Measurements from ENCODE around the gene CAPN12. TPM values are rescaled to one million over a fixed set of nuclear protein-coding genes. Genes with fewer than 3 reads are reported as not detected.

CAPN12 gene
- total and polyA plus RNA-seq, 2 experiments from 2014 or later = 0.11 to 0.21 TPM

DNA sequence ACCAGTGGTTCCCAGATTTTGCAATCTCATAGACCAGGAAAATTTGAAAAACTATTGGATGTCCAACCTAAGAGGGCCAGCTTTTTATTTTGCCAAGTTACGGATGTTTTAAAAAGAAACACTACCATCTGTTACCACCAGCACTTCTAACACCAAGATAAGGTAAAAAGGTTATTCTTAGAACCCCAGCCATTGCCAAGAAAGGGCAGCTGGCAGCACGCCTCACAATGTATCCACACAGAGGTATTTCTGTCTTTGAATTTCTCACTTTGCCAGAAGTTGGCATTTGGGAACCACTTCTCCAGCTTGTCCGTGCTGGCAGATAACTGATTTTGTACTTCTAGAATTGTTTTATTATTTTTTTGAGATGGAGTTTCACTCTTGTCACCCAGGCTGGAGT, 28.7 kb downstream of the CAPN12 start:
- H2AFZ ChIP-seq = no peak overlapping the region
- no peaks in the 10 kb centered on the region for H3K9me3 ChIP-seq (ENCODE audit: low read depth)
- H3K36me3 ChIP-seq (ENCODE audit: low read depth) = peaks cover 47% of the 10 kb centered on the region

GRCh38 chr19:38714354-38714778, 29.9 kb downstream of the CAPN12 start:
- Histone ChIP-seq H3K4me2 (ENCODE audit: unreplicated experiment) (no peak overlapping the region), H3F3A (ENCODE audit: insufficient read depth) (peaks cover 31% of the 10 kb centered on the region), H3K9ac (no peak overlapping the region), H4K20me1 (ENCODE audit: insufficient read depth) (no peaks in the 10 kb centered on the region), H3K79me2 (ENCODE audit: insufficient read depth) (peaks cover 91% of the 10 kb centered on the region), H3K36me3 (ENCODE audit: low read depth) (peaks cover 47% of the 10 kb centered on the region), H3K4me3 (no peak overlapping the region), H3K27me3 (replicated peaks; ENCODE audit: insufficient read depth) (no peaks in the 10 kb centered on the region), H2AFZ (no peak overlapping the region), H3K4me1 (ENCODE audit: insufficient read depth) (peaks cover 7% of the 10 kb centered on the region; the same call in 1 of the 2 replicates), H3K9me3 (ENCODE audit: low read depth) (no peaks in the 10 kb centered on the region), H3K27ac (no peak overlapping the region), H3K9me2 (ENCODE audit: insufficient read depth) (no peaks in the 10 kb centered on the region)
- no peak for DNase-seq
- WGBS, 2 experiments (ENCODE audit: low coverage in 1 of 2, low lambda C conversion rate in 2 of 2, missing lambda C conversion rate in 2 of 2) = 86% methylated on average over 14 of the region's 14 CpGs
- in situ Hi-C loops (cut with MboI) = no loop called here
- no peak for TF ChIP-seq EZH2 (IDR thresholded peaks at IDR 0.05; ENCODE audit: insufficient read depth, poor library complexity, severe bottlenecking)
- no peak for TF ChIP-seq EZH2phosphoT487 (IDR thresholded peaks at IDR 0.05; ENCODE audit: insufficient read depth, low read depth)

More for the DNA sequence above, 28.7 kb downstream of the CAPN12 start:
- in situ Hi-C loops (cut with MboI) = no loop called here
- 96 to 100% methylated on average over 3 of the region's 3 CpGs for WGBS, 2 experiments (ENCODE audit: low coverage in 1 of 2, low lambda C conversion rate in 2 of 2, missing lambda C conversion rate in 2 of 2)
- H3K27ac ChIP-seq = no peak overlapping the region
- no peak for DNase-seq
- no peaks in the 10 kb centered on the region for H3K27me3 ChIP-seq (replicated peaks; ENCODE audit: insufficient read depth)
- H3K4me3 ChIP-seq = no peak overlapping the region
- peaks cover 27% of the 10 kb centered on the region for H3F3A ChIP-seq (ENCODE audit: insufficient read depth)
- H3K4me1 ChIP-seq (ENCODE audit: insufficient read depth) = peaks cover 7% of the 10 kb centered on the region; the same call in 1 of the 2 replicates
- no peaks in the 10 kb centered on the region for H3K9me2 ChIP-seq (ENCODE audit: insufficient read depth)
- H3K4me2 ChIP-seq (ENCODE audit: unreplicated experiment) = no peak overlapping the region
- TF ChIP-seq EZH2 (IDR thresholded peaks at IDR 0.05; ENCODE audit: insufficient read depth, poor library complexity, severe bottlenecking) (no peak), EZH2phosphoT487 (IDR thresholded peaks at IDR 0.05; ENCODE audit: insufficient read depth, low read depth) (no peak)
- H3K79me2 ChIP-seq (ENCODE audit: insufficient read depth) = peaks cover 89% of the 10 kb centered on the region
- no peaks in the 10 kb centered on the region for H4K20me1 ChIP-seq (ENCODE audit: insufficient read depth)
- H3K9ac ChIP-seq = no peak overlapping the region

GRCh38 chr19:38713865-38714264, 30.4 kb downstream of the CAPN12 start:
- Histone ChIP-seq H3K79me2 (ENCODE audit: insufficient read depth) (peaks cover 92% of the 10 kb centered on the region), H3K9me2 (ENCODE audit: insufficient read depth) (no peaks in the 10 kb centered on the region), H3F3A (ENCODE audit: insufficient read depth) (peaks cover 31% of the 10 kb centered on the region), H3K27ac (no peak overlapping the region), H3K4me2 (ENCODE audit: unreplicated experiment) (no peak overlapping the region), H3K4me1 (ENCODE audit: insufficient read depth) (peaks cover 7% of the 10 kb centered on the region; the same call in 1 of the 2 replicates), H3K27me3 (replicated peaks; ENCODE audit: insufficient read depth) (no peaks in the 10 kb centered on the region), H2AFZ (no peak overlapping the region), H3K9ac (no peak overlapping the region), H3K36me3 (ENCODE audit: low read depth) (peaks cover 48% of the 10 kb centered on the region), H3K9me3 (ENCODE audit: low read depth) (no peaks in the 10 kb centered on the region), H4K20me1 (ENCODE audit: insufficient read depth) (no peaks in the 10 kb centered on the region), H3K4me3 (no peak overlapping the region)
- TF ChIP-seq EZH2 (IDR thresholded peaks at IDR 0.05; ENCODE audit: insufficient read depth, poor library complexity, severe bottlenecking) (no peak), EZH2phosphoT487 (IDR thresholded peaks at IDR 0.05; ENCODE audit: insufficient read depth, low read depth) (no peak)
- no peak for DNase-seq
- in situ Hi-C loops (cut with MboI) = no loop called here
- 88% methylated on average over 13 to 14 of the region's 14 CpGs for WGBS, 2 experiments (ENCODE audit: low coverage in 1 of 2, low lambda C conversion rate in 2 of 2, missing lambda C conversion rate in 2 of 2)

DNA sequence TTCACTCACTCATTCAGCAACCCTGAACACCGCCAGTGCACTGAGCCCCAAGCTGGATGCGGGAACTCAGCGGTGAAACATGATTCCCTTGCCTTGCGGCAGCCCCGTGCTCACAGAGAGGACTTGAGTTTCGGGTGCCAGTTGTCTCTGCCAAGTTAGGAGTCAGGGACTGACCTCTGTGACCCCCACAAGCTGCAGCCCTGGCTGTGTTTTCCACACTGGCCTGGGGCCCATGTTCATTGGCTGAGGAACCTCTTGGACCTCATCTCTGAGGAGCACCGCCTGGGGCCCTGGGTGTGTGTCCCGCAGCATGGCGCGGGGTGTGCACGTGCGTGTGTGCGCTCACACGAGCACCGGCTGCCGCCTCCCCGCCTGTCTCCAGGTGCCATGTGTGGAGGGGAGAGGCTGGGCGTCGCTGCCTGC, 31.0 kb downstream of the CAPN12 start:
- Histone ChIP-seq H4K20me1 (ENCODE audit: insufficient read depth) (no peaks in the 10 kb centered on the region), H3K36me3 (ENCODE audit: low read depth) (peaks cover 54% of the 10 kb centered on the region), H3K9me2 (ENCODE audit: insufficient read depth) (no peaks in the 10 kb centered on the region)

More for the DNA sequence above, 31.0 kb downstream of the CAPN12 start:
- peaks cover 93% of the 10 kb centered on the region for H3K79me2 ChIP-seq (ENCODE audit: insufficient read depth)
- peaks cover 7% of the 10 kb centered on the region; the same call in 1 of the 2 replicates for H3K4me1 ChIP-seq (ENCODE audit: insufficient read depth)
- H3F3A ChIP-seq (ENCODE audit: insufficient read depth) = peaks cover 31% of the 10 kb centered on the region
- TF ChIP-seq EZH2phosphoT487 (IDR thresholded peaks at IDR 0.05; ENCODE audit: insufficient read depth, low read depth) (no peak), EZH2 (IDR thresholded peaks at IDR 0.05; ENCODE audit: insufficient read depth, poor library complexity, severe bottlenecking) (no peak)
- WGBS, 2 experiments (ENCODE audit: low coverage in 1 of 2, low lambda C conversion rate in 2 of 2, missing lambda C conversion rate in 2 of 2) = 77 to 84% methylated on average over 19 of the region's 19 CpGs
- H3K27me3 ChIP-seq (replicated peaks; ENCODE audit: insufficient read depth) = no peaks in the 10 kb centered on the region
- H3K9me3 ChIP-seq (ENCODE audit: low read depth) = no peaks in the 10 kb centered on the region
- no peak overlapping the region for H3K27ac ChIP-seq
- no peak overlapping the region for H2AFZ ChIP-seq
- DNase-seq = no peak
- H3K4me2 ChIP-seq (ENCODE audit: unreplicated experiment) = no peak overlapping the region
- no peak overlapping the region for H3K4me3 ChIP-seq
- H3K9ac ChIP-seq = no peak overlapping the region
- in situ Hi-C loops (cut with MboI) = no loop called here

Measured in GM23248 (cell line).